ENCODE results near the gene DOK5. TPM values are rescaled to one million over a fixed set of nuclear protein-coding genes. Genes with fewer than 3 reads are reported as not detected.

DOK5 gene
- total RNA-seq, 1 experiment from 2014 or later: not detected

- Histone ChIP-seq H3K36me3 (no peaks in the 10 kb centered on the region), H3K27me3 (peaks cover 46% of the 10 kb centered on the region), H3K4me3 (no peak overlapping the region), H3K9me3 (replicated peaks) (no peaks in the 10 kb centered on the region), H3K4me1 (no peaks in the 10 kb centered on the region), H3K27ac (no peak overlapping the region)
- DNase-seq: no peak
These were observed 143.0 kb downstream of the DOK5 start for GRCh38 chr20:54618412-54618811.

- DNase-seq: peak in 1 of 2 experiments; percentile 13
- Histone ChIP-seq H3K36me3 (no peaks in the 10 kb centered on the region), H3K4me1 (no peaks in the 10 kb centered on the region), H3K9me3 (replicated peaks) (no peaks in the 10 kb centered on the region), H3K4me3 (no peak overlapping the region), H3K27ac (no peak overlapping the region), H3K27me3 (peaks cover 43% of the 10 kb centered on the region)
These were observed 143.8 kb downstream of the DOK5 start for GRCh38 chr20:54619181-54619580.

- no peak overlapping the region for H3K27ac ChIP-seq
- no peaks in the 10 kb centered on the region for H3K4me1 ChIP-seq
- no peaks in the 10 kb centered on the region for H3K36me3 ChIP-seq
- no peak overlapping the region for H3K4me3 ChIP-seq
- DNase-seq: no peak
- no peaks in the 10 kb centered on the region for H3K9me3 ChIP-seq (replicated peaks)
- peaks cover 39% of the 10 kb centered on the region for H3K27me3 ChIP-seq
These were observed 144.3 kb downstream of the DOK5 start for GRCh38 chr20:54619682-54620081.

DNA sequence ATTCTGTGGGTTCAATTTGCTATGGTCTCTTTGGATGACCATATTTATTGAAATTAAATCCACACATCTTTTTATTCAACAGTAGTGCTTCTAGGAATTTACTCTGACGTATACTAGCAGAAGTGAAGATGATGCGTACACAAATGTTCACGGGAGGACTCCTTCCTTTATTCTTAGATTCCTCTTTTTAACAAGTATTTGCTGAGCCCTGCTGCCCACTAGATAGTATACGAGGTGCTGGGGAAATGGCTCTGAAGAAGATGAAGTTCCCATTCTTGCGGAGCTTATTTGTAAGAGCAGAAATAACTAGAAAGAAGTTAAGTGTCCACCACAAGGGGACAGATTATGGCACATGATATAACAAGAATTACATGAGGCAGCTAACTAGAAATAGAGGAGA lies 145.2 kb downstream of the DOK5 start:
- Histone ChIP-seq H3K27me3 (peaks cover 46% of the 10 kb centered on the region), H3K9me3 (replicated peaks) (no peaks in the 10 kb centered on the region), H3K36me3 (no peaks in the 10 kb centered on the region), H3K4me1 (no peaks in the 10 kb centered on the region), H3K27ac (no peak overlapping the region), H3K4me3 (no peak overlapping the region)
- DNase-seq: no peak

DNA sequence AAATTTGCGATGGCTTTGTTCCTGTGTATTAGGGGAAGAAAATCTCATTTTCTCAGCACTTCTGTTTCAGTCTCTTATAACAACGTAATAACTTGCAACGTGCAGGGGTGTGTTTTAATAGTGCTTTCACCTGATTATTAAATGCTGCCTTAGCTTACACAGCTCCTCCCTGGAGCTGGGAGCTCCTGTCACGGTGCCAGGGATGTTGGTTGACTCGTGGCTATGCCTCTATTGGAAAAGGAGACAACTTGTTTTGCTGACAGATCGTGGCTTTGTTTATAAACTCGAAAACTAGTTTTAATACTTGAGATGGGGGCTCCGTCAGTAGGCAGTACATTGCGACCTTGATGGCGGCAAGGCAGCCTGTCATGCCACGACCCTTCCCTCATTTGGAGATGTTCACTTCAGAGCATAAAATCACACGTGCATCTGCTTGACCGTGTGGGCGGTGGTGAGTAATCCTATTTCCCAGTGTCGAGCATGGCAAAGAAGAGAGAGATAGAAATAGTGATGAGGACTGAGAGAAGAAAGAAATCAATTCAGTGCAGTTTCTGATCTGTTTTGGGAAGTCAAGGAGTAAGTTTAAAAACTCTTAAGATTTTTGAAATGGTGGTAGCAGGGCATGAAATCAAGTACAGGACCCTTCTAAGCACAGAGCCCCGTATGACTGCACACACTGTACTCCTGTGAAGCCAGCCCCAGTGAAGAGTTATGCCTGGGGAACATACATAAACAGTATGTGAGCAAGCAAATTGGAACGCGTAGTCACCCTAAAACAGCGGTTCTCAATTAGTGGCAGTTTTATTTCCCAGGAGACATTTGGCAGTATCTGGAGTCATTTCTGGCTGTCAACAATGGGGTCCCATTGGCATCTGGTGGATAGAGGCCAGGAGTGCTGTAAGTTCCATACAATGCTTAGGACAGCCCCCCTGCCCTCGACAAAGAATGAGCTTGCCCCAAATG lies 147.2 kb downstream of the DOK5 start:
- peaks cover 44% of the 10 kb centered on the region for H3K27me3 ChIP-seq
- H3K36me3 ChIP-seq: no peaks in the 10 kb centered on the region
- H3K27ac ChIP-seq: no peak overlapping the region
- no peaks in the 10 kb centered on the region for H3K4me1 ChIP-seq
- no peak for DNase-seq
- H3K4me3 ChIP-seq: no peak overlapping the region
- no peaks in the 10 kb centered on the region for H3K9me3 ChIP-seq (replicated peaks)

- Histone ChIP-seq H3K4me1 (no peaks in the 10 kb centered on the region), H3K4me3 (no peak overlapping the region), H3K27ac (no peak overlapping the region), H3K36me3 (no peaks in the 10 kb centered on the region), H3K27me3 (peaks cover 49% of the 10 kb centered on the region), H3K9me3 (replicated peaks) (no peaks in the 10 kb centered on the region)
- DNase-seq: no peak
These were observed 148.7 kb downstream of the DOK5 start for GRCh38 chr20:54623991-54624569.

- Histone ChIP-seq H3K27me3 (peaks cover 52% of the 10 kb centered on the region), H3K9me3 (replicated peaks) (no peaks in the 10 kb centered on the region), H3K4me3 (no peak overlapping the region), H3K4me1 (no peaks in the 10 kb centered on the region), H3K36me3 (no peaks in the 10 kb centered on the region), H3K27ac (no peak overlapping the region)
- DNase-seq: peak in 1 of 2 experiments; percentile 34
These were observed 149.5 kb downstream of the DOK5 start for GRCh38 chr20:54624706-54625390.

- Histone ChIP-seq H3K27me3 (peaks cover 53% of the 10 kb centered on the region), H3K36me3 (no peaks in the 10 kb centered on the region), H3K27ac (no peak overlapping the region), H3K9me3 (replicated peaks) (no peaks in the 10 kb centered on the region), H3K4me1 (no peaks in the 10 kb centered on the region), H3K4me3 (no peak overlapping the region)
- no peak for DNase-seq
These were observed 150.1 kb downstream of the DOK5 start for GRCh38 chr20:54625497-54625896.

DNA sequence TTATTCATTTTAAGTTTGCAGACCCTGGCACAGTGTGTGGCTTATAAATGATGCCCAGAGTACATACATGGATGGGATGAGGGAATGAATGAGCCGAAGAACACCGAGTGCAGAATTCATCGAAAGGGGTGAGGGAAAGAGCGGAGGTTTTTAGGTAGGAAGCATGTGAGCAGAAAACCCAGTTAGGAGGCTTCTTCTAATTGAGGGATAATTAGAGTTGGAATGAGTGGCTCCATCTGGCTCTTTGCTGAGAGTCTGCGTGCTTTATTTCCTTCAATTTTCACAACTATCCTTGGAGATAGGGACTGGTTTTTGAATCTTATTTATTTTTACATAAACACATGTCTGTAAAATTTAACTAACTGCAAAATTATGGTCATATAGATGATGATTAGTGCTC lies 150.7 kb downstream of the DOK5 start:
- no peaks in the 10 kb centered on the region for H3K4me1 ChIP-seq
- DNase-seq: no peak
- no peaks in the 10 kb centered on the region for H3K9me3 ChIP-seq (replicated peaks)
- H3K27me3 ChIP-seq: peaks cover 55% of the 10 kb centered on the region
- no peaks in the 10 kb centered on the region for H3K36me3 ChIP-seq
- no peak overlapping the region for H3K4me3 ChIP-seq
- no peak overlapping the region for H3K27ac ChIP-seq

DNA sequence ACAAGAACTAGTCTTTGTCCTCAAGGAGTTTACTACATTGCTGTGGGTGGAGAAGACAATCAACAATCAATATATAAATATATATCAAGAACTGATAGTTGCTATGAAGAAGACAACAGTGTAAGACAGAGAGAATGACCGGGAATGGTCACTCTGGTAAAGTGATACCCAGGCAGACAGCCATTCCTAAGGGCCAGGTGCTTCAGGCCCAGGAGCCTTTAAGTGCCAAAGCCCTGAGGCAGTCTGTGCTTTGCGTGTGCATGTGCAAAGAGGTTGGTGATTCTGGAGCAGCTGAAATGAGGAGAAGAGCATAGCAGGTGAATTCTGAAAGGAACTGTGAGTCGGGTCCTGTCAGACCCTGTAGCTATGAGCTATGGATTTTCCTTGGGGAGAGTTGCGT lies 154.2 kb downstream of the DOK5 start:
- Histone ChIP-seq H3K9me3 (replicated peaks) (no peaks in the 10 kb centered on the region), H3K4me1 (no peaks in the 10 kb centered on the region), H3K27ac (no peak overlapping the region), H3K27me3 (peaks cover 61% of the 10 kb centered on the region), H3K36me3 (no peaks in the 10 kb centered on the region), H3K4me3 (no peak overlapping the region)
- no peak for DNase-seq

DNA sequence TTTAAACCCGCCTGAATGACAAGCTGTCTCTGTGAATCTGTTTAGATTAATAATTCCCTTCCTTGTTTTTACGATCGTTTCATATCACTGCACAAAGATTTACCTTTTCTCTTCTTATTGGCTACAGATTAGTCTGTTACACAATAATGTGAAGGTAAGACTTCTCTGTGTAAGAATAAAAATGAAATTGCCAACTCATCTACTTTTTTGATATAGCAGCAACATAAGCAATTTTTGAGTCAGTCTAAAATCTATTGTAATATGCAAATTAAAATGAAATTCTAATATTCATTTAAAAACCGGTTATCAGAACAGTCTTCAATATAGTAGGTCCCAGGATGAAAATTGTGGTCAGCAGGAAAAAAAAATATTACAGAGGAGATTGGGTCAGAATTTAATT lies 155.2 kb downstream of the DOK5 start:
- no peaks in the 10 kb centered on the region for H3K36me3 ChIP-seq
- no peaks in the 10 kb centered on the region for H3K9me3 ChIP-seq (replicated peaks)
- peaks cover 52% of the 10 kb centered on the region for H3K27me3 ChIP-seq
- H3K4me3 ChIP-seq: no peak overlapping the region
- DNase-seq: no peak
- H3K4me1 ChIP-seq: no peaks in the 10 kb centered on the region
- no peak overlapping the region for H3K27ac ChIP-seq

- Histone ChIP-seq H3K4me1 (no peaks in the 10 kb centered on the region), H3K27me3 (peaks cover 48% of the 10 kb centered on the region), H3K9me3 (replicated peaks) (no peaks in the 10 kb centered on the region), H3K27ac (no peak overlapping the region), H3K36me3 (no peaks in the 10 kb centered on the region), H3K4me3 (no peak overlapping the region)
- DNase-seq: no peak
These were observed 155.7 kb downstream of the DOK5 start for GRCh38 chr20:54631059-54631458.

DNA sequence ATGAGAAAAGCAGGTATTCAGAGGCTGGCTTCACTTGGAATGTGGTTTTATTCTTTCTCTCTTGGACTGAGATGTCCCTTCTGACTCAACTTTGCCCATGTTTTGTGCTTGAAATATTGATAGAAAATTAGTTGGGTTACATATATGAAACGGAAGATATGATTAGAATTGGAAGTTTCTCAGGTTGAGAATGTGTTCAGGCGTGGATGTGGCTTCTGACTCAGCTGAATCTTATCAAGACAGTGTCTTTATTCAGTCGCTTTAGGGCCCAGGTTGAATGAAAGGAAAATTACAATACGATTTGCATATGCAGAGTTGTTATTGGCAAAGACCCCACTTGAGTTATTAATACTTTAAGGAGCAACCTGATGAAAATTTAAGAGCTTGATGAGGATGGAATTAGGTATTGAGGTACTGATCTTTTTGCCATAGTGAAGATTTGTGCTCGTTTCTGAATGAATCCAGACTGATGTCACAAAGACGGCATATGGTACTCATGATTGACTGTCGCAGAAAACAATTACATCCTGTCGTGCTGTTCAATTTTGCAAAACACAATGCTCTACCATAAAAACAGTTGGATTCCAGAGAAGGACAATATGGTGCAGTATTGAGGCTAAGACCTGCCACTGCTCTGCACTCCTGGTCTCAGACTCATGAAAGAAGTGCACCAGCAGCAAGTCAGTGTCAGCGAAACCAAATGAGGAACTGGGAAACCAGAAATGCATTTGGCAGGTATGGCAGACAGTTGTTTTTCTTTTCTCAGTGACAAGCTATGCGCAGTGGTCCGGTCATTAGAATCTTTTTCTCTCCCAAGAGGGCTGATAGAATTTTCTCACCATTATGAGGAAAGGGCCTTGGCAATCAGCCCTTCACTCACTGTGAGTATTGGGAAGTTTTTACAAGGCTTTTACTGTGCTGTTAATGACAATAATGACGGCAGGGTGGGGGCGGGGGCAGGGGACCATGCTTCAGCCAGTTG lies 158.3 kb downstream of the DOK5 start:
- H3K9me3 ChIP-seq (replicated peaks): no peaks in the 10 kb centered on the region; the same call in 1 of the 2 replicates
- no peaks in the 10 kb centered on the region for H3K36me3 ChIP-seq
- no peaks in the 10 kb centered on the region for H3K4me1 ChIP-seq
- H3K27me3 ChIP-seq: peaks cover 48% of the 10 kb centered on the region
- H3K27ac ChIP-seq: no peak overlapping the region
- DNase-seq: no peak
- H3K4me3 ChIP-seq: no peak overlapping the region

DNA sequence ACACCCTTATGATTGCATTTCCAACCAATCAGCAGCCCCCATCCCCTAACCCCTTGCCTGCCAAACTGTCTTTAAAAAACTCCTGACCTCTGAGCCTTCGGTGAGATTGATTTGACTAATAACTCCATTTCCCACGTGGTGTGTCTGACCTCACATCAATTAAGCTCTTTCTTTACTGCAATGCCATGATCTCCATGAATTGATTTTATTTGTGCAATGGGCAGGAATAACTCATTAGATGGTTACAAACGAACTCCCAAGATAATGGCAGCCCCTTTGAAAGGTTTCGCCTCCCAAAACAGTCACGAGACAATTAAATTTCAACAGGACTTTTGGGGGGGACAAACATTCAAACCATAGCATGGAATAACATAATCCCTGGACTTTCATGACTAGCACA lies 161.2 kb downstream of the DOK5 start:
- no peak for DNase-seq
- Histone ChIP-seq H3K27me3 (peaks cover 26% of the 10 kb centered on the region), H3K4me1 (no peaks in the 10 kb centered on the region), H3K36me3 (no peaks in the 10 kb centered on the region), H3K27ac (no peak overlapping the region), H3K4me3 (no peak overlapping the region), H3K9me3 (replicated peaks) (no peaks in the 10 kb centered on the region; the same call in 1 of the 2 replicates)
